Measurements from ENCODE around the gene CCDC148. TPM values are rescaled to one million over a fixed set of nuclear protein-coding genes. Genes with fewer than 3 reads are reported as not detected.

The CCDC148 gene
- total and polyA plus RNA-seq, 2 donors from 2014 or later = 6.6 to 21.0 TPM

DNA sequence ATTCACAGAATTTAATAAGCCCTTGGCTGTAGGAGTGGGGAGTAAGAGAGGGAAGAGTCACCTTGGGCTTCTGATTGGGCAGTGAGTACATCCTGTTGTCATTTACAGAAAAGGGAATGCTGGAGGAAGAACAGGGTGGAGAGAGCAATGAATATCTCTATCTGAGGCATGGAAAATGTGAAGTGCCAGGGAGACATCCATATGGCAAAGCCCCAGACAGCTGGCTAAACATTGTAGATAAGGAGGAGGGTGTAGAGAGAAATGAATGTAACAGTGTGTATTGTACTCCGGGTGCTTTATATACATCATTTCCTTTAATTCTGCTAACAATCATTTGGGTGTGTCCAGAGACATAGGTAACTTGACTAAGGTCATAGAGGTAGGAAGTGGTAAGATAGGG lies 251.3 kb downstream of the CCDC148 start:
- no peak overlapping the region for H3K27ac ChIP-seq (ENCODE audit: low read depth in 2 of 2, low read length in 2 of 2)
- no peak overlapping the region for H3K4me3 ChIP-seq (ENCODE audit: low read length in 3 of 3)
- H3K9ac ChIP-seq (ENCODE audit: low read length in 3 of 3) = no peak overlapping the region
- DNase-seq = no peak
- FAIRE-seq = no peak
- no peaks in the 10 kb centered on the region for H3K36me3 ChIP-seq (ENCODE audit: control insufficient read depth in 2 of 3, insufficient read depth in 3 of 3, low read length in 3 of 3)
- H3K27me3 ChIP-seq (ENCODE audit: control insufficient read depth, insufficient read depth, low read length) = no peaks in the 10 kb centered on the region
- no peaks in the 10 kb centered on the region for H3K9me3 ChIP-seq (ENCODE audit: control insufficient read depth in 2 of 3, insufficient read depth in 1 of 3, low read length in 3 of 3)
- H3K4me1 ChIP-seq (ENCODE audit: control insufficient read depth in 2 of 3, insufficient read depth in 2 of 3, low read depth in 1 of 3, low read length in 3 of 3) = no peaks in the 10 kb centered on the region
- TF ChIP-seq, protein P1, sequence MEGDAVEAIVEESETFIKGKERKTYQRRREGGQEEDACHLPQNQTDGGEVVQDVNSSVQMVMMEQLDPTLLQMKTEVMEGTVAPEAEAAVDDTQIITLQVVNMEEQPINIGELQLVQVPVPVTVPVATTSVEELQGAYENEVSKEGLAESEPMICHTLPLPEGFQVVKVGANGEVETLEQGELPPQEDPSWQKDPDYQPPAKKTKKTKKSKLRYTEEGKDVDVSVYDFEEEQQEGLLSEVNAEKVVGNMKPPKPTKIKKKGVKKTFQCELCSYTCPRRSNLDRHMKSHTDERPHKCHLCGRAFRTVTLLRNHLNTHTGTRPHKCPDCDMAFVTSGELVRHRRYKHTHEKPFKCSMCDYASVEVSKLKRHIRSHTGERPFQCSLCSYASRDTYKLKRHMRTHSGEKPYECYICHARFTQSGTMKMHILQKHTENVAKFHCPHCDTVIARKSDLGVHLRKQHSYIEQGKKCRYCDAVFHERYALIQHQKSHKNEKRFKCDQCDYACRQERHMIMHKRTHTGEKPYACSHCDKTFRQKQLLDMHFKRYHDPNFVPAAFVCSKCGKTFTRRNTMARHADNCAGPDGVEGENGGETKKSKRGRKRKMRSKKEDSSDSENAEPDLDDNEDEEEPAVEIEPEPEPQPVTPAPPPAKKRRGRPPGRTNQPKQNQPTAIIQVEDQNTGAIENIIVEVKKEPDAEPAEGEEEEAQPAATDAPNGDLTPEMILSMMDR (IDR thresholded peaks at IDR 0.05; ENCODE audit: borderline replicate concordance, extremely low read depth, insufficient read depth) = no peak
- intact Hi-C loops (cut with DNase I) = no loop called here

GRCh38 chr2:158204741-158205165 lies 251.8 kb downstream of the CCDC148 start:
- no peak for FAIRE-seq
- Histone ChIP-seq H3K36me3 (ENCODE audit: control insufficient read depth in 2 of 3, insufficient read depth in 3 of 3, low read length in 3 of 3) (no peaks in the 10 kb centered on the region), H3K4me3 (ENCODE audit: low read length in 3 of 3) (no peak overlapping the region), H3K27ac (ENCODE audit: low read depth in 2 of 2, low read length in 2 of 2) (no peak overlapping the region), H3K9ac (ENCODE audit: low read length in 3 of 3) (no peak overlapping the region), H3K9me3 (ENCODE audit: control insufficient read depth in 2 of 3, insufficient read depth in 1 of 3, low read length in 3 of 3) (no peaks in the 10 kb centered on the region), H3K27me3 (ENCODE audit: control insufficient read depth, insufficient read depth, low read length) (no peaks in the 10 kb centered on the region), H3K4me1 (ENCODE audit: control insufficient read depth in 2 of 3, insufficient read depth in 2 of 3, low read depth in 1 of 3, low read length in 3 of 3) (no peaks in the 10 kb centered on the region)
- DNase-seq = no peak
- TF ChIP-seq, protein P1 (IDR thresholded peaks at IDR 0.05; ENCODE audit: borderline replicate concordance, extremely low read depth, insufficient read depth) = no peak
- intact Hi-C loops (cut with DNase I) = no loop called here

DNA sequence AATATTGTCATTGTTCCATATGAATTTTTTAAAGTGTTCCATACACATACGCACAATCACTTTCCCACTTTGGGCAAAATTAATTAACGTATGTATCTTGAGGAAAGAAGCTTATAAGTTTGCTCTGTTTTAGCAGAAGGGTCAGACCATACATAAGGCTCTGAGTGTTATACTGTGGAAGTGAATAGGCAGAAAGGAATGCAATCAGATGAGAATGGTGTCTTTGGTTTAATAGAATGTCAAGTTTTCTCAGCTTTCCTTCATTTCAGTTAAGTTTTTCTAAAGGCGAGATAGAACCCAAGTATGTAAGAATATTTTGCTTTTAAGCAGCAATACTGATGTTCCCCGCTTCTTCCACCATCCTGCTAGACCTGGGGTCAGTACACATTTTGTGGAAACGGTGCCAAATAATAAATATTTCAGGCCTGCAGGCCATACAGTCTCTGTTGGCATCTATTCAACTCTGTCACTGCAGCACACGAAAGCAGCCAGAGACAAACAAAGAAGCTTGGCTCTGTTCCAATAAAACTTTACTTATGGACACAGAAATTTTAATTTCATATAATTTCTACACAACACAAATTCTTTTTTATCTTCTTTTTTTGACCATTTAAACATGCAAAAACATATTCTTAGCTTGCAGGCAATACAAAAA lies 254.3 kb downstream of the CCDC148 start:
- no peak overlapping the region for H3K9ac ChIP-seq (ENCODE audit: low read length in 3 of 3)
- no peaks in the 10 kb centered on the region for H3K4me1 ChIP-seq (ENCODE audit: control insufficient read depth in 2 of 3, insufficient read depth in 2 of 3, low read depth in 1 of 3, low read length in 3 of 3)
- no peak overlapping the region for H3K4me3 ChIP-seq (ENCODE audit: low read length in 3 of 3)
- TF ChIP-seq, protein P1 (IDR thresholded peaks at IDR 0.05; ENCODE audit: borderline replicate concordance, extremely low read depth, insufficient read depth) = no peak
- intact Hi-C loops (cut with DNase I) = no loop called here
- no peaks in the 10 kb centered on the region for H3K27me3 ChIP-seq (ENCODE audit: control insufficient read depth, insufficient read depth, low read length)
- no peaks in the 10 kb centered on the region for H3K9me3 ChIP-seq (ENCODE audit: control insufficient read depth in 2 of 3, insufficient read depth in 1 of 3, low read length in 3 of 3)
- no peak for FAIRE-seq
- peak in 1 of 5 donors; percentile 29 for DNase-seq
- H3K36me3 ChIP-seq (ENCODE audit: control insufficient read depth in 2 of 3, insufficient read depth in 3 of 3, low read length in 3 of 3) = no peaks in the 10 kb centered on the region
- H3K27ac ChIP-seq (ENCODE audit: low read depth in 2 of 2, low read length in 2 of 2) = no peak overlapping the region
